HepG2 (cell line): ENCODE data around the gene FOXS1. TPM values are rescaled to one million over a fixed set of nuclear protein-coding genes. Genes with fewer than 3 reads are reported as not detected.

Source experiments
- ATF7 ChIP-seq, 2 experiments: fragments of 450-650 bp in 1 of 2; sonication (generic) in 1 of 2; formaldehyde crosslinking in 1 of 2; IDR thresholded peaks; 2 replicates each; pipeline versions ENCODE4 v1.4.0 to v1.6.1; 2016 to 2020; ENCODE audit warnings: antibody characterized with exemption in 1 of 2, mild to moderate bottlenecking in 1 of 2, missing genetic modification reagents in 1 of 2
- EEA1 ChIP-seq: sonication (generic); formaldehyde crosslinking; IDR thresholded peaks from 2 replicates; pipeline ENCODE4 v1.5.1; 2020; ENCODE audit warnings: mild to moderate bottlenecking, missing genetic modification reagents, borderline replicate concordance
- KLF12 ChIP-seq: sonication (generic); formaldehyde crosslinking; IDR thresholded peaks from 2 replicates; pipeline ENCODE4 v1.4.0; 2020; ENCODE audit warnings: missing genetic modification reagents, borderline replicate concordance
- MYC ChIP-seq: sonication (generic); formaldehyde crosslinking; IDR thresholded peaks from 2 replicates; pipeline ENCODE4 v1.9.0; 2021; ENCODE audit warnings: missing genetic modification reagents, borderline replicate concordance
- NR2F6 ChIP-seq, 2 experiments: IDR thresholded peaks; 2 replicates each; pipeline ENCODE4 v1.6.1; 2016; ENCODE audit warnings: antibody characterized with exemption in 1 of 2, mild to moderate bottlenecking in 1 of 2
- PHB2 ChIP-seq: fragments of 450-650 bp; IDR thresholded peaks from 2 replicates; pipeline ENCODE4 v1.6.1; 2018; ENCODE audit not compliant: partially characterized antibody
- SSRP1 ChIP-seq: IDR thresholded peaks from 2 replicates; pipeline ENCODE4 v1.6.1; 2016; ENCODE audit warnings: control low read depth
- TFDP1 ChIP-seq: IDR thresholded peaks from 2 replicates; pipeline ENCODE4 v1.6.1; 2016; ENCODE audit warnings: missing compliant biosample characterization, missing genetic modification reagents, borderline replicate concordance
- ZBTB7A ChIP-seq: sonication (generic); formaldehyde crosslinking; IDR thresholded peaks from 2 replicates; pipeline ENCODE4 v1.8.0; 2022; ENCODE audit warnings: mild to moderate bottlenecking, missing genetic modification reagents
- ZFP37 ChIP-seq: sonication (generic); formaldehyde crosslinking; IDR thresholded peaks from 2 replicates; pipeline ENCODE4 v1.4.0; 2020; ENCODE audit warnings: missing genetic modification reagents, borderline replicate concordance
- ZNF143 ChIP-seq: sonication (generic); formaldehyde crosslinking; IDR thresholded peaks from 2 replicates; pipeline ENCODE4 v1.4.0; 2020; ENCODE audit warnings: missing genetic modification reagents
- ZNF343 ChIP-seq: sonication (generic); formaldehyde crosslinking; IDR thresholded peaks from 2 replicates; pipeline ENCODE4 v1.4.0; 2020; ENCODE audit warnings: mild to moderate bottlenecking, missing genetic modification reagents
- ZNF605 ChIP-seq: sonication (generic); formaldehyde crosslinking; IDR thresholded peaks from 2 replicates; pipeline ENCODE4 v1.8.0; 2022; ENCODE audit warnings: mild to moderate bottlenecking, missing genetic modification reagents
- ZNF749 ChIP-seq: sonication (generic); formaldehyde crosslinking; IDR thresholded peaks from 2 replicates; pipeline ENCODE4 v1.8.0; 2022; ENCODE audit warnings: mild to moderate bottlenecking, missing genetic modification reagents, moderate library complexity, borderline replicate concordance
- ZNF768 ChIP-seq: sonication (generic); formaldehyde crosslinking; IDR thresholded peaks from 2 replicates; pipeline ENCODE4 v1.4.0; 2020; ENCODE audit warnings: missing genetic modification reagents
- polyA plus RNA-seq, 8 experiments: library from polyadenylated mRNA; depleted of rRNA in 3 of 8; stranded (reverse) in 7 of 8; unstranded in 1 of 8; fragments of >200 nt; fragmentation: Illumina TruSeq in 4 of 8; extraction: Trizol in 4 of 8; gene quantifications; 2 replicates each; pipeline versions ENCODE4 v1.2.1 to v1.2.3, GENCODE V29; 2011 to 2016; ENCODE audit warnings: low read depth in 4 of 8, missing spikeins in 1 of 8, mixed read lengths in 1 of 8; ENCODE audit not compliant: insufficient read depth in 1 of 8
- total RNA-seq, 5 experiments: library from RNA; depleted of rRNA; stranded (reverse); fragments of >200 nt; fragmentation: Illumina TruSeq; extraction: Trizol; gene quantifications; 2 replicates each; pipeline ENCODE4 v1.2.3, GENCODE V29; 2016; ENCODE audit warnings: low read depth in 1 of 5

FOXS1 gene
- total and polyA plus RNA-seq, 2 of the 13 experiments (the other 11 are each of a cell fraction or from before 2014, with no cell fraction given) = not detected

DNA sequence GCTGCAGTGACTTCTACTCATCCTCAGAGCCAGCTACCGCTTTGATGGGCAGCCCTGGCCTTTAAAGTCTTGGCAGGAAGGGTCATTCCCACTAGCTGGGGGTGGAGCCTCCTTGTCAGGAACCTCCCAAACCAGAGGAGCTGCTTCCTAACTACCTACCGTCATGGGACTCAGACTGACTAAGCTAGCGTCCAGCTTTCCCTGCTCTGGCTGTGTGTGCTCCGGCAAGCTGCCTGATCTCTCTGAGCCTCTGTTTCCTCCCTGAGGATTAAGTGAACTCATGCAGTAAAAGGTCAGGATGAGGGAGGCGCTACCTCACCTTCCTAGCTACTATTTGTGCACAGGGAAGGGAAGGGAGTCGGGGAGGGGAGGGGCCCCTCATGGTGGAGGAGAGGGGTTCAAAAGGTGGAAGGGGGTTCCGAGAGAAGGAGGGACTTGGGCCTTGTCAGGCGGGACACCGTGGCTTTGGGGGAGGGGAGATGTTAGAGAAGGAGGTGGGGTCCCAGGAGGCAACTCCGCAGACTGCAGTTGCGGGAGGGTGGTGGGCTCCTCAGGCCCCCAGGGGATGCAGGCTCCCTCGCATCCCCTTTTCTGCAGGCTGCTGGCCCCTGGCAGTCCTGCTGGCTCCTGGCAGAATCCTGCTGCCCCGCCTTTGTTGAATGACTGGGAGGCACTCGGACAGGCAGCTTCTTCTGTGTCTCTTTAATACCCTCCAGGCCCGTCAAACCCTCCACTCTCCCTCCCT, 15.2 kb upstream of the FOXS1 start (continued):
- TF ChIP-seq KLF12 (CRISPR knock-in tag) = 0 out of 2 replicates have a peak, but pooled peaks have one; percentile 7
- TF ChIP-seq EEA1 (CRISPR knock-in tag) = no peak
- peak; percentile 50; the same call in 1 of the 2 replicates for TF ChIP-seq MYC (CRISPR knock-in tag)
- TF ChIP-seq ZBTB7A (CRISPR knock-in tag) = no peak
- peak; percentile 97 for TF ChIP-seq ZNF768
- no peak for TF ChIP-seq ATF7 (IDR thresholded peaks at IDR 0.05)
- TF ChIP-seq ATF7 (CRISPR knock-in tag; IDR thresholded peaks at IDR 0.05) = 0 out of 2 replicates have a peak, but pooled peaks have one; percentile 12
- TF ChIP-seq ZNF605 (CRISPR knock-in tag) = peak; percentile 47; the same call in 1 of the 2 replicates
- TF ChIP-seq NR2F6 (IDR thresholded peaks at IDR 0.05) = no peak
- TF ChIP-seq NR2F6 (CRISPR knock-in tag; IDR thresholded peaks at IDR 0.05) = no peak
- TF ChIP-seq ZNF343 = 0 out of 2 replicates have a peak, but pooled peaks have one; percentile 19
- TF ChIP-seq ZNF143 = 0 out of 2 replicates have a peak, but pooled peaks have one; percentile 8
- TF ChIP-seq PHB2 = no peak
- TF ChIP-seq ZFP37 (CRISPR knock-in tag) = 0 out of 2 replicates have a peak, but pooled peaks have one; percentile 26
- 0 out of 2 replicates have a peak, but pooled peaks have one; percentile 44 for TF ChIP-seq ZNF749 (CRISPR knock-in tag)
- TF ChIP-seq TFDP1 (CRISPR knock-in tag) = no peak
- TF ChIP-seq SSRP1 = no peak
